Measurements from ENCODE around the gene SNRNP48.

Gene SNRNP48

GRCh38 chr6:7633361-7633760 lies 43.4 kb downstream of the SNRNP48 start:
- in situ Hi-C loops (cut with MboI; ENCODE audit: low pct_unique_long_range_greater_than_20kb, low sequenced_read_pairs): no loop called here
- DNase-seq: no peak

- no peak for DNase-seq
- in situ Hi-C loops (cut with MboI; ENCODE audit: low pct_unique_long_range_greater_than_20kb, low sequenced_read_pairs): no loop called here
Measured at GRCh38 chr6:7636151-7636550, 46.2 kb downstream of the SNRNP48 start.

- DNase-seq: no peak
- in situ Hi-C loops (cut with MboI; ENCODE audit: low pct_unique_long_range_greater_than_20kb, low sequenced_read_pairs): no loop called here
Measured at GRCh38 chr6:7637533-7637932, 47.5 kb downstream of the SNRNP48 start.

- in situ Hi-C loops (cut with MboI; ENCODE audit: low pct_unique_long_range_greater_than_20kb, low sequenced_read_pairs): no loop called here
- no peak for DNase-seq
Measured at GRCh38 chr6:7639427-7639826, 49.4 kb downstream of the SNRNP48 start.

- DNase-seq: no peak
- in situ Hi-C loops (cut with MboI; ENCODE audit: low pct_unique_long_range_greater_than_20kb, low sequenced_read_pairs): no loop called here
Measured at GRCh38 chr6:7640016-7640415, 50.0 kb downstream of the SNRNP48 start.

- no peak for DNase-seq
- in situ Hi-C loops (cut with MboI; ENCODE audit: low pct_unique_long_range_greater_than_20kb, low sequenced_read_pairs): no loop called here
Measured at GRCh38 chr6:7640607-7641577, 50.9 kb downstream of the SNRNP48 start.

GRCh38 chr6:7642791-7643190 lies 52.8 kb downstream of the SNRNP48 start:
- in situ Hi-C loops (cut with MboI; ENCODE audit: low pct_unique_long_range_greater_than_20kb, low sequenced_read_pairs): no loop called here
- no peak for DNase-seq

- in situ Hi-C loops (cut with MboI; ENCODE audit: low pct_unique_long_range_greater_than_20kb, low sequenced_read_pairs): no loop called here
- no peak for DNase-seq
Measured at GRCh38 chr6:7644417-7644816, 54.4 kb downstream of the SNRNP48 start.

GRCh38 chr6:7646394-7646793 lies 56.4 kb downstream of the SNRNP48 start:
- no peak for DNase-seq
- in situ Hi-C loops (cut with MboI; ENCODE audit: low pct_unique_long_range_greater_than_20kb, low sequenced_read_pairs): no loop called here

GRCh38 chr6:7647504-7647903 lies 57.5 kb downstream of the SNRNP48 start:
- DNase-seq: peak; percentile 17
- in situ Hi-C loops (cut with MboI; ENCODE audit: low pct_unique_long_range_greater_than_20kb, low sequenced_read_pairs): no loop called here

- peak; percentile 20 for DNase-seq
- in situ Hi-C loops (cut with MboI; ENCODE audit: low pct_unique_long_range_greater_than_20kb, low sequenced_read_pairs): no loop called here
Measured at GRCh38 chr6:7649037-7649810, 59.2 kb downstream of the SNRNP48 start.

- no peak for DNase-seq
- in situ Hi-C loops (cut with MboI; ENCODE audit: low pct_unique_long_range_greater_than_20kb, low sequenced_read_pairs): no loop called here
Measured at GRCh38 chr6:7650878-7651277, 60.9 kb downstream of the SNRNP48 start.

- in situ Hi-C loops (cut with MboI; ENCODE audit: low pct_unique_long_range_greater_than_20kb, low sequenced_read_pairs): no loop called here
Measured at GRCh38 chr6:7652957-7653356, 63.0 kb downstream of the SNRNP48 start.

GRCh38 chr6:7656355-7656754 lies 66.4 kb downstream of the SNRNP48 start:
- no peak for DNase-seq
- in situ Hi-C loops (cut with MboI; ENCODE audit: low pct_unique_long_range_greater_than_20kb, low sequenced_read_pairs): no loop called here

More at GRCh38 chr6:7652957-7653356, 63.0 kb downstream of the SNRNP48 start:
- DNase-seq: no peak

- no peak for DNase-seq
- in situ Hi-C loops (cut with MboI; ENCODE audit: low pct_unique_long_range_greater_than_20kb, low sequenced_read_pairs): no loop called here
Measured at GRCh38 chr6:7658543-7658942, 68.5 kb downstream of the SNRNP48 start.

GRCh38 chr6:7661364-7661763 lies 71.4 kb downstream of the SNRNP48 start:
- in situ Hi-C loops (cut with MboI; ENCODE audit: low pct_unique_long_range_greater_than_20kb, low sequenced_read_pairs): no loop called here
- no peak for DNase-seq
